NAMALWA (cell line): ENCODE data around the gene FRMD6.
"Not testable (repeated sequence)": the region's sequence is repeated elsewhere in the genome, so short reads cannot be mapped to it uniquely, and the experiment has no call there.

Experiments used
- DNase-seq: peaks from one replicate; pipeline ENCODE4 v3.0.0-alpha.2; 2015; ENCODE audit warnings: low spot score

FRMD6 gene

GRCh38 chr14:51630987-51631386, 20.7 kb upstream of the FRMD6 start:
- no peak for DNase-seq

DNA sequence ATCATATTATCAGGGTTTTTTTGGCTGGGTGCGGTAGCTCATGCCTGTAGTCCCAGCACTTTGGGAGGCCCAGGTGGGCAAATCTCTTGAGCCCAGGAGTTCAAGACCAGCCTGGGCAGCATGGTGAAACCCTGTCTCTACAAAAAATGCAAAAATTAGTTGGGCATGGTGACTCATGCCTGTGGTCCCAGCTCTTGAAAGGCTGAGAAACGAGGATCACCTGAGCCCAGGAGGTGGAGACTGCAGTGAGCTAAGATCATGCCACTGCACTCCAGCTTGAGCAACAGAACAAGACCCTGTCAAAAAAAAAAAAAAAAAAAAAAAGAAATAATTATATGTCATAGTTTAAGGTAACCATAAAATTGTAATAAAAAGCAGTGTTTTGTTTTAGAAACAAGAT, 18.4 kb upstream of the FRMD6 start:
- DNase-seq = not testable (repeated sequence)

- DNase-seq = no peak
Measured at GRCh38 chr14:51636109-51636508, 15.6 kb upstream of the FRMD6 start.

DNA sequence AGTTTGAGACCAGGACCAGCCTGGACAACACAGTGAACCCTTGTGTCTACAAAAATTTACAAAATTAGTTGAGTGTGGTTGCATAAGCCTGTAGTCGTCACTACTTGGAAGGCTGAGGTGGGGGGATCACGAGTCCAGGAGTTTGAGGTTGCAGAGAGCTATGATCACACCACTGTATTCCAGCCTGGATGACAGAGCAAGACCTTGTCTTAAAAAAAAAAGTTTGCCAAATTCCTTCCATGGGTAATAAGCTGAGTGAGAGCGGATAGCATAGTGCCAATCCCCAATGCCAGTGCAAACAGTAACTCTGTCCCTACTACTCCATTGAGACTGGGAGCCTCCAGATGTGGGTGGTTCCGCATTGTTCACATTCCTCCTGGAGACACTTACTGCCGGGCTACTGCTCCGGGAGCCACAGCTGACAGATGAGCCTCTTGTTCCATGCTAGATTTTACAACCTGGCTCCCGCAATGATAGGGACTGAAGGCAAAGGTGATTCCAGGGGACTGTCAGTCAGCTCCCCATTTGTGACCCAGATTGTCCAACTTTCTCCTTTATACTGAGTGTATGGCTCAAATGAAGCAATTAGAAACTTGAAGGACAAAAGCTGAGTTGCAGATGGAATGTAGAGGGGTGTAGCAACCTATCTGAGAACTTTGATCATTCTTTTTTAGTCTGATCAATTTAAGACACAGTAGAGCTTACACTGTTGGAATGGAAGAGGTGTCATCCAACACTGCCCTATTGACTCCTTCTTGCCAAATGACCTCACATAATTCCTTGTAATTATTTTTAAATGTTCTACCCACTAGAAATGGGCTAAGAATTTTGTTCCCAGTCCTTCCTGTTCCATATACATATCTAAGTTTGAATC, 13.4 kb upstream of the FRMD6 start:
- DNase-seq = no peak

DNA sequence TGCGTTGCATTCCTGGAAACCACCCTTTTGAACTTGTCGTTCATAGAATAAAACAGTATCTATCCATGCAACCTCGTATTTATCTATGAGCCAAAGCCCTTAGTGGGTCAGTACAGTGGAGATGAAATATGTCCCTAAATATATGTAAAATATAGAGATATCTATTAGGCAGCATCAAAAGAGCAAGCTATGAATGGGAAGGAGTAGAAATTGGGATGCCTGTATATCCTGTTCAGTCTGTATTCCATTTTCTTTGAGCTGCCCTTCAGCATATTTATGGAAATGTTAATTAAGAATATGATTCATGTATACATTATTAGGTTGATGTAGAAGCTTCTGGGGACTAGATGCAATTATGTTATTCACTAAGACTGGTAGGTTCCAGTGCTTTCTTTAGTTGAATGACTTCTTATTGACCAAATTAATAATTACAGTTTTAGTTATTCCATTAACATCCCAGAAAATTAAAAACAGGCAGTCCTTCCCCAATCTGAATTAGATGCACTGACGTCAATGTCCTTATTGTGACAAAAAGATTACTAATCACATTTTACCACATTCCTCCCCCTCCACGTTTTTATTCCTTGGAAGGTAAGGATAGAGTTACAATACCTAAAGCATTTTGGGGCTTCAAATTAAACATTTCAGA, 11.9 kb upstream of the FRMD6 start:
- no peak for DNase-seq

- DNase-seq = no peak
Measured at GRCh38 chr14:51643140-51643539, 8.6 kb upstream of the FRMD6 start.

DNA sequence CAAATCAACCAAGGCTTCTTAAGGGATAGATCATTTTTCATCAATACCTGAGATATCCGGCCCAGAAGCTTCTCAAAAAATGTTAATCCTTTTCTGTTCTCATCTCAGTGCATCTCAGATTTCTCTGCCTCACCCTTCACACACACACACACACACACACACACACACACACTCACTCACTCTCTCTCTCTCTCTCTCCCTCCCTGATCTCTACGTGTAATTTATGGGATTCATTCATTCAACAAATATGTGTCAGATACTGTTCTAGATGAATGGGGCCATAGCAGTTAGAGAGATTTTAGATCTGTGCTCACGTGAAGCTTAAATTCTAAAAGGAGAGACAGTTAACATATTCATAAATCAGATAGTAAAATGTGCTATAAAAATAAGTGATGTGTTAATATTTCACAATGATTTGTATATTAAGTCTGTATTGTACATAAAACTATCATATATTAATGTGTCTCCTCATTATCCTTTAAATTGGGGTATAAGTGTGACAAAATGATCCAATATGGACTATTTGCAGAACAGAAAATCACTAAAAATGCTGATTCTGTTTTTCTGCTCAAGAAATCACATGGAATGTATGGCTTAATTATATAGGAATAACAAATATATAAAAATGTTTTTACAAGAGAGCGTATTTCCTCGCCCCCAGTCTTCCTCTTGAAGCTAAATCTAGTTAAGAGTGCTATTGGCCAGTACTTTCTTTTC, 7.3 kb upstream of the FRMD6 start:
- no peak for DNase-seq

DNA sequence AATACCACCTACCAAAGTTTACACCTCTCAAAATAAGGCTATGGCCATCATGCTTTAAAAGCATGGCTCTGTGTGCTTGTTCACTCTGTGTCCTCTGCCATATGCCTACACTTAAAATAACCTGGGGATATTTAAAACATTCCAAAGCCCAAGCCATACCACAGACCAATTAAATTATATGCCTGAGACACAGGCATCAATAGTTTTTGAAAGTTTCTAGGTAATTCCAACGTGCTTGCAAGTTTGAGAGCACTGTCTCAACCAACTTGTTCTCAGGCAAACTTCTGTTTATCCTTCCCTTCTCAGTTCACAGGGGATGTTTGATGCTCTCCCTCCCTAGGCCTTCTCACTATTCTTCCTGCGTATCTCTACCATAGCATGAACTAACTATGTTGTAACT, 3.4 kb upstream of the FRMD6 start:
- no peak for DNase-seq

- DNase-seq = no peak
Measured at GRCh38 chr14:51650716-51651387, 858 bp upstream of the FRMD6 start.

DNA sequence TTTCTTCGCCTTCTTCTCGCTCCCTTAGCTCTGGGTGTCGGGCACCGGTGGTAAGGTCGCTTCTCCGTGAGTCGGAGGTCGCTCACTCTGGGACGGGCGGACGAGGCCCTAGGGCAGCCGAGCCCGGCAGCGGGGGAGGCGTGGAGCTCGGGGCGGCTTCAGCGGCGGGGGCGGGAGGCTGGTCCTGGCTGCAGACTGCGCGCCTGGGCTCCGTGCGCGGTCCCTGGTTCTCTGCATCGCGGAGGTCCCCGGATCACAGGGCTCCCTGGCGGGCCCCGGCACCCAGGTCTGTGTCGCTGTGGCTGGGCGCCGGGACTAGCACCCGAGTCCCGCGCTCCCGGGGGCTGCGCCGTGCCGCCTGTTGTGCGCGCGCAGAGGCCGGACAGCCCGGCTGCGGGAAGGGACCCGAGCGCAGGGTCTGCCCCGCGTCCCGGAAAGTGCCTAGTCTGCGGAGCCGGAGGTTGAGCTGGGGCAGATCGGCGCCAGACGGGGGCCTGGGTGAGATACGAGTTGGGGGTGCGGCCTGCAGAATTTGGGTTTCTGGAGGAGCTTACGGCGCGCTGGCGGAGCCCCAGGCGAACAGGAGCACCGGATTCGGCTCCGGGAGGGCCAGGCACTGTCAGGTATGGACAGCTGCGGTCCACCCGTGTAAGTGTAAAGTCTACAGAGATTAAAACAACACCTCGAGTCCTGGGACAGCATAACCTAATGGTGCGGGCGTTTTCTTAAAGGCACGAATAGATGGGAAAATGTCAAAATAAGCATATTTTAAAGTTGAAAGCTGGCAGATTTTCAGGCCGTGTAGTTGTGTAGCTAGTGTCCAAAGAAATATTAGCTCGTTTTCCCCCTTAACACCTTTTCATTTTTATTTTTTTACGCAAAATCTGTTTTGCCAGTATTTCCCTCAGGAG, 713 bp downstream of the FRMD6 start:
- peak; percentile 0 for DNase-seq

- DNase-seq = peak; percentile 39
Measured at GRCh38 chr14:51653079-51653774, 1.5 kb downstream of the FRMD6 start.

- DNase-seq = no peak
Measured at GRCh38 chr14:51653775-51654532, 2.2 kb downstream of the FRMD6 start.

DNA sequence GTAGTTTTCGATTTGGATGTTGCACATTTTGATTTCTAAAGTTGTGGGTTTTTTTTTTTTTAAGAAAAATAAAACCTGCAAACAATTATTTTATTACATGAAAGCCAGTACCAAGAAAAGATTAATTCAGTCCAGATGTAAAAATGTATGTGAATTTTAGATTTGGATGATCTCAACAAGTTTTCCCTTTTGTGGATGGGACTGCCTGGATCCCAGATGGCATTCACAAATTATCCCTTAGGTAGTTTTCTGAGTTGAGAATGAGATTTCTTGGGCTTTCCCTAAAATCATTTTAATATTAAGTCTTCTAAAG, 2.8 kb downstream of the FRMD6 start:
- no peak for DNase-seq

- no peak for DNase-seq
Measured at GRCh38 chr14:51657762-51658161, 6.1 kb downstream of the FRMD6 start.

- no peak for DNase-seq
Measured at GRCh38 chr14:51658441-51659173, 6.9 kb downstream of the FRMD6 start.

GRCh38 chr14:51660741-51661140, 9.0 kb downstream of the FRMD6 start:
- no peak for DNase-seq

DNA sequence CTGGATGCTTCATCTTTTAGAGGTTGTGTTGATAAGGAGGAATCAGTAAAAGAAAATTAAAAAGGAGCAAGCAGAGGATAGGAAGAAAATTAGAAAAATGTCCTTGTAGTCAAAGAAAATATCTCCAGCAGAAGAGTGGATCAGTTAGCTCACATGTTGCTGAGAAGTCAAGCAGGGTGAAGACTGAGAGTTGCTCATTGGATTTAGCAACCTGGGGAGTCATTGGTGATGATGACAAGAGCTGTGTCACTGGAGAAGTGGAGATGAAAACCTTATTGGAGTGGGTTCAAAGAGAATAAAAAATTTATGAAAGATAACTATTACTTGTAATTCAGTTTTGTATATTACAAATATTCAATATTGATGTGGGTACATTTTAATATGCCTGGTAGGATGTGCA, 9.8 kb downstream of the FRMD6 start:
- no peak for DNase-seq

- DNase-seq = no peak
Measured at GRCh38 chr14:51663783-51664326, 12.1 kb downstream of the FRMD6 start.

DNA sequence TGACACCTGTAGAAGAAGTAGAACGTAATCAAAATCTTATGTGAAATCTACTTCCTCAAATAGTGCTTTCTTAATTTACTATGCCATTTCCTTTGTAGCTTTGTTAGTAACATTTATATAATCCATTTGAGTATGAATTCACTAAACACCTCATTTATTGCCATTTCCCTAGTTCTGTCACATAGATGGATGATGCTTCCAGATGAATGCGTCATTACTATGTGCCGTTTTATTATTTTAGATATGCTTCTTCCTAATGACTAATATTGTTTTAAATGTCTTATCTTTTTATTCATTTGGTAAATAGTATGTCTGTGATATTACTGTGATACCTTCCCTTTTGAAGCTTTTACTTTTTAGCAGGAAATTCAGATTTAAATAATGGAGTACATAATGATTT, 14.4 kb downstream of the FRMD6 start:
- DNase-seq = no peak
